ENCODE measurements around the gene FAM174C. TPM values are rescaled to one million over a fixed set of nuclear protein-coding genes. Genes with fewer than 3 reads are reported as not detected.
"Not testable (repeated sequence)": the region's sequence is repeated elsewhere in the genome, so short reads cannot be mapped to it uniquely, and the experiment has no call there.

FAM174C gene
- total and polyA plus RNA-seq, 2 donors, result 29.2 to 62.2 TPM

DNA sequence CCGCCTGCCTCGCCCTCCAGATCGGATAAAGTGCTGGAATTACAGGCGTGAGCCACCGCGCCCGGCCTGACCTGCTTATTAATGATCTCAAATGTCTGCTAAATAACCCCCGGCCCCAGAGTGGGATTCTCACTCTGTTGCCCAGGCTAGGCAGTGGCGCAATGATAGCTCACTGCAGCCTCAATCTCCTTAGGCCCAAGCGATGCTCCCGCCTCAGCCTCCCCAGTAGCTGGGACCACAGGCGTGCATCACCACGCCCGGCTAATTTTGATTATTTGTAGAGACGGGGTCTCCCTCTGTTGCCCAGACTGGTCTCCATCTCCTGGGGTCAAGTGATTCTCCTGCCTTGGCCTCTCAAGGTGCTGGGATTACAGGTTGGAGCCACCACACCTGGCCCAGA, 34.4 kb upstream of the FAM174C start:
- WGBS, result 75% methylated on average over 15 of the region's 15 CpGs
- peaks cover 26 to 50% of the 10 kb centered on the region in 2 donors for H3K4me1 ChIP-seq (ENCODE audit: control insufficient read depth in 2 of 2, insufficient read depth in 2 of 2, low read length in 2 of 2)

GRCh38 chr19:1241417-1242095, 33.8 kb upstream of the FAM174C start, which contains the start of gene ATP5F1D:
Gene ATP5F1D, plus strand, starts transcription at chr19:1241751. Its CDS starts 100 bp downstream, at chr19:1241851.
- peaks cover 0 to 5% of the 10 kb centered on the region in 2 donors for H3K9me3 ChIP-seq (ENCODE audit: control insufficient read depth in 2 of 2, insufficient read depth in 1 of 2, low read length in 1 of 2)
- peaks cover 26 to 50% of the 10 kb centered on the region in 2 donors for H3K4me1 ChIP-seq (ENCODE audit: control insufficient read depth in 2 of 2, insufficient read depth in 2 of 2, low read length in 2 of 2)
- peak within 1 kb of the TSS in 1 of 2 donors; percentile 77 for H3K27ac ChIP-seq (ENCODE audit: low read depth in 1 of 2, low read length in 1 of 2)
- H3K4me3 ChIP-seq (ENCODE audit: low read length in 2 of 2), result peak within 1 kb of the TSS; percentile 48 to 91
- peaks cover 12 to 13% of the 10 kb centered on the region in 2 donors for H3K36me3 ChIP-seq (ENCODE audit: control insufficient read depth in 2 of 2, insufficient read depth in 2 of 2, low read length in 1 of 2)
- under 1% methylated on average over 79 of the region's 79 CpGs for WGBS
- H3K27me3 ChIP-seq (ENCODE audit: control insufficient read depth in 2 of 2, insufficient read depth in 1 of 2, low read length in 1 of 2), result peaks cover 32 to 35% of the 10 kb centered on the region in 2 donors
- DNase-seq (ENCODE audit: low read depth in 6 of 9, low spot score in 9 of 9), result peak in 6 of 9 donors; percentile 83 to 94 (median 89)

More for the DNA sequence above, 34.4 kb upstream of the FAM174C start:
- H3K36me3 ChIP-seq (ENCODE audit: control insufficient read depth in 2 of 2, insufficient read depth in 2 of 2, low read length in 1 of 2), result peaks cover 12 to 13% of the 10 kb centered on the region in 2 donors
- H3K4me3 ChIP-seq (ENCODE audit: low read length in 2 of 2), result peak overlapping the region; percentile 48 to 91
- H3K27me3 ChIP-seq (ENCODE audit: control insufficient read depth in 2 of 2, insufficient read depth in 1 of 2, low read length in 1 of 2), result peaks cover 38 to 42% of the 10 kb centered on the region in 2 donors
- H3K27ac ChIP-seq (ENCODE audit: low read depth in 1 of 2, low read length in 1 of 2), result no peak overlapping the region
- peaks cover 0 to 6% of the 10 kb centered on the region in 2 donors for H3K9me3 ChIP-seq (ENCODE audit: control insufficient read depth in 2 of 2, insufficient read depth in 1 of 2, low read length in 1 of 2)
- DNase-seq (ENCODE audit: low read depth in 6 of 9, low spot score in 9 of 9), result no peak

- Histone ChIP-seq H3K9me3 (ENCODE audit: control insufficient read depth in 2 of 2, insufficient read depth in 1 of 2, low read length in 1 of 2) (peaks cover 0 to 5% of the 10 kb centered on the region in 2 donors), H3K4me3 (ENCODE audit: low read length in 2 of 2) (no peak overlapping the region), H3K36me3 (ENCODE audit: control insufficient read depth in 2 of 2, insufficient read depth in 2 of 2, low read length in 1 of 2) (peaks cover 12 to 13% of the 10 kb centered on the region in 2 donors), H3K27me3 (ENCODE audit: control insufficient read depth in 2 of 2, insufficient read depth in 1 of 2, low read length in 1 of 2) (peaks cover 11 to 16% of the 10 kb centered on the region in 2 donors), H3K27ac (ENCODE audit: low read depth in 1 of 2, low read length in 1 of 2) (peak overlapping the region; percentile 24 to 78), H3K4me1 (ENCODE audit: control insufficient read depth in 2 of 2, insufficient read depth in 2 of 2, low read length in 2 of 2) (peaks cover 17 to 54% of the 10 kb centered on the region in 2 donors)
- 69% methylated on average over 33 of the region's 33 CpGs for WGBS
- DNase-seq (ENCODE audit: low read depth in 6 of 9, low spot score in 9 of 9), result peak in 6 of 9 donors; percentile 70 to 90 (median 84)
These were observed 31.3 kb upstream of the FAM174C start for GRCh38 chr19:1243768-1244692.

DNA sequence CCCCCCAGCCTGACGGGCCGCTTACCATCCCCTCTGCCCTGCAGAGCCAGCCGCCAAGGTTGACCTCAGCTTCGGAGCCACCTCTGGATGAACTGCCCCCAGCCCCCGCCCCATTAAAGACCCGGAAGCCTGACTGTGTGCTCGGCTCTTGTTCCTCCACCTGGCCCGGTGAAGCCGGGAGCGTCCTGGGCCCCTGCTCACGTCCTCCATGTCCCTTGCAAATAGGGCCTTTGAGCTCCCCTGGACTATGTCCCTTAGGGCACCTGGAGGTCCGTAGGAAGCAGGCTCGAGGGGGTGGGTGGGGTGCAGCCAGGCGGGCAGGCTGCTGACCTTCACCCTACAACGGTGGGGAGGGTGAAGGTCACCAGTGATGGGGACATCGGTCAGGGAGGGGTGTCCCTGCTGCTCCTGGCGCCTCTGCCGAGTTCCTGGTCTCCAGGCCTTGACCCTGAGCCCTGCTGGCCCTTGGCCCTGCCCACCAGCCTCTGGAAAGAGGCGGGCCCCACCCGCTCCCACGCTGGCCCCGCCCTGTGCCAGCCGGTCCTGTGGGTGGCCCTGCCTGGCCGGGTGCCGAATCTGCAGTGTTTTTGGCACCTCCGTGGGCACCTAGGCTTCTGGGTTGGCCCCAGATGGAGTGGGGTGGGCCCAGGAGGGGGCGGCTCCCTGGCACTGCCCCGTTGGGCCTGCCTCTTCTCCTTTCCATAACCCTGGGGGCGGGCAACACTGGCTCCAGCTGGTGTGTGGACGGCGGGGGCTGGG, 30.5 kb upstream of the FAM174C start:
- Histone ChIP-seq H3K9me3 (ENCODE audit: control insufficient read depth in 2 of 2, insufficient read depth in 1 of 2, low read length in 1 of 2) (peaks cover 0 to 1% of the 10 kb centered on the region in 2 donors), H3K4me1 (ENCODE audit: control insufficient read depth in 2 of 2, insufficient read depth in 2 of 2, low read length in 2 of 2) (peaks cover 17 to 48% of the 10 kb centered on the region in 2 donors), H3K4me3 (ENCODE audit: low read length in 2 of 2) (no peak overlapping the region), H3K27ac (ENCODE audit: low read depth in 1 of 2, low read length in 1 of 2) (peak overlapping the region; percentile 24 to 78), H3K27me3 (ENCODE audit: control insufficient read depth in 2 of 2, insufficient read depth in 1 of 2, low read length in 1 of 2) (peaks cover 2 to 8% of the 10 kb centered on the region in 2 donors), H3K36me3 (ENCODE audit: control insufficient read depth in 2 of 2, insufficient read depth in 2 of 2, low read length in 1 of 2) (peaks cover 12 to 13% of the 10 kb centered on the region in 2 donors)
- no peak for DNase-seq (ENCODE audit: low read depth in 6 of 9, low spot score in 9 of 9)
- 74% methylated on average over 31 of the region's 31 CpGs for whole genome bisulfite sequencing

- peaks cover 17 to 45% of the 10 kb centered on the region in 2 donors for H3K4me1 ChIP-seq (ENCODE audit: control insufficient read depth in 2 of 2, insufficient read depth in 2 of 2, low read length in 2 of 2)
- WGBS, result 95% methylated on average over 26 of the region's 26 CpGs
- H3K4me3 ChIP-seq (ENCODE audit: low read length in 2 of 2), result no peak overlapping the region
- H3K27ac ChIP-seq (ENCODE audit: low read depth in 1 of 2, low read length in 1 of 2), result peak overlapping the region in 1 of 2 donors; percentile 8
- DNase-seq (ENCODE audit: low read depth in 6 of 9, low spot score in 9 of 9), result no peak
- peaks cover 0 to 5% of the 10 kb centered on the region in 2 donors for H3K27me3 ChIP-seq (ENCODE audit: control insufficient read depth in 2 of 2, insufficient read depth in 1 of 2, low read length in 1 of 2)
- peaks cover 12 to 13% of the 10 kb centered on the region in 2 donors for H3K36me3 ChIP-seq (ENCODE audit: control insufficient read depth in 2 of 2, insufficient read depth in 2 of 2, low read length in 1 of 2)
- H3K9me3 ChIP-seq (ENCODE audit: control insufficient read depth in 2 of 2, insufficient read depth in 1 of 2, low read length in 1 of 2), result no peaks in the 10 kb centered on the region
These were observed 29.7 kb upstream of the FAM174C start for GRCh38 chr19:1245494-1246264.

DNA sequence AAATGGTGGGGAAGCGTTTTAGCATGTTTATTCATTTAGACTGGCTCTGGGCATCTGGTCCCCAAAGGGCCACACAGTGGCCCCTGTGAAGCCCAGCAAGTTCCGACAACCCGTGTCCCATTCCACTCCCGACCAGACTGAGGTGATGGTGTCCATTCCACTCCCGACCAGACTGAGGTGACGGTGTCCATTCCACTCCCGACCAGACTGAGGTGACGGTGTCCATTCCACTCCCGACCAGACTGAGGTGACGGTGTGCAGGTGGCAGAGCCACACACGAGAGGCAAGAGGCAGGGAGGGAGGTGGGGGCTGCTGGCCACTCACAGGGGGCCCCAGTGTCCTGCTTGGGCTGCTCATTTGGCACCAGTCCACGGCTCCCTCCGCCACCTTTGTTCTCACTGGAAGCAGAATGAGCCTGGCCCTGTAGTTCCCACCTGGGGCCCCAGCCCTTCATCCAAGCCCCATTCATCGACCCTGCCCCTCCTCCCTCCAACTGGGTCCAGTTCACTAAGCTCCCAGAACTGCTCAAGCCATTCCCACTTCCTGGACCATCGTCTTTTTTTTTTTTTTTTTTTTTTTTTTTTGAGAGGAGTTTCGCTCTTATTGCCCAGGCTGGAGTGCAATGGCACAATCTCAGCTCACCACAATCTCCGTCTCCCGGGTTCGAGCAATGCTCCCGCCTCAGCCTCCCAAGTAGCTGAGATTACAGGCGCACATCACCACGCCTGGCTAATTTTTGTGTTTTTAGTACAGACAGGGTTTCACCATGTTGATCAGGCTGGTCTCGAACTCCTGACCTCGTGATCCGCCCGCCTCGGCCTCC, 28.9 kb upstream of the FAM174C start:
- not testable (repeated sequence) for H3K27me3 ChIP-seq (ENCODE audit: control insufficient read depth in 2 of 2, insufficient read depth in 1 of 2, low read length in 1 of 2); H3K27ac ChIP-seq (ENCODE audit: low read depth in 1 of 2, low read length in 1 of 2); H3K4me3 ChIP-seq (ENCODE audit: low read length in 2 of 2); H3K9me3 ChIP-seq (ENCODE audit: control insufficient read depth in 2 of 2, insufficient read depth in 1 of 2, low read length in 1 of 2); DNase-seq (ENCODE audit: low read depth in 6 of 9, low spot score in 9 of 9)
- peaks cover 14 to 15% of the 10 kb centered on the region in 2 donors for H3K36me3 ChIP-seq (ENCODE audit: control insufficient read depth in 2 of 2, insufficient read depth in 2 of 2, low read length in 1 of 2)
- H3K4me1 ChIP-seq (ENCODE audit: control insufficient read depth in 2 of 2, insufficient read depth in 2 of 2, low read length in 2 of 2), result peaks cover 9 to 39% of the 10 kb centered on the region in 2 donors
- WGBS, result 88% methylated on average over 27 of the region's 27 CpGs

DNA sequence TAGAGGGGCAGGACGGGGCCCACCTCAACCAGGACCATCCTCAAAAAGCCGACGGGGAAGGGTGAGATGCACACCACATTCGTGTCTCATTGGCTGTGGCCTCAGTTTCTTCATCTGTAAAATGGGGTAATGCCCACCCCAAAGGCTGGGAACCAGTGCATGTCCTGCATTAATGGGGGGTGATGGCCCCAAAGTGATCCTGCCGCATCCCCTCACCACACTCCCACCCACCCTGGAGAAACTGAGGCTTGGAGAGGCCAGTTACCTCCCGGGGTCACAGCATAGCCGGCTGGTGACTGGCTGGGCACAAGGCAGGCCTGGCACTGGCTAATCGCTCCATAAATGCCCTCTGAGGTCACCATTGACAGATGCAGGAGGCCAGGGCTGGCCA, 27.6 kb upstream of the FAM174C start:
- Histone ChIP-seq H3K4me1 (ENCODE audit: control insufficient read depth in 2 of 2, insufficient read depth in 2 of 2, low read length in 2 of 2) (peaks cover 8 to 41% of the 10 kb centered on the region in 2 donors), H3K27me3 (ENCODE audit: control insufficient read depth in 2 of 2, insufficient read depth in 1 of 2, low read length in 1 of 2) (peaks cover 0 to 5% of the 10 kb centered on the region in 2 donors), H3K4me3 (ENCODE audit: low read length in 2 of 2) (peak overlapping the region in 1 of 2 donors; percentile 99), H3K36me3 (ENCODE audit: control insufficient read depth in 2 of 2, insufficient read depth in 2 of 2, low read length in 1 of 2) (peaks cover 17 to 20% of the 10 kb centered on the region in 2 donors), H3K9me3 (ENCODE audit: control insufficient read depth in 2 of 2, insufficient read depth in 1 of 2, low read length in 1 of 2) (no peaks in the 10 kb centered on the region), H3K27ac (ENCODE audit: low read depth in 1 of 2, low read length in 1 of 2) (peak overlapping the region; percentile 71 to 86)
- no peak for DNase-seq (ENCODE audit: low read depth in 6 of 9, low spot score in 9 of 9)
- 85% methylated on average over 8 of the region's 8 CpGs for WGBS
